ENCODE measurements around the gene PIP4K2A.
"Not testable (repeated sequence)": the region's sequence is repeated elsewhere in the genome, so short reads cannot be mapped to it uniquely, and the experiment has no call there.

Gene PIP4K2A

DNA sequence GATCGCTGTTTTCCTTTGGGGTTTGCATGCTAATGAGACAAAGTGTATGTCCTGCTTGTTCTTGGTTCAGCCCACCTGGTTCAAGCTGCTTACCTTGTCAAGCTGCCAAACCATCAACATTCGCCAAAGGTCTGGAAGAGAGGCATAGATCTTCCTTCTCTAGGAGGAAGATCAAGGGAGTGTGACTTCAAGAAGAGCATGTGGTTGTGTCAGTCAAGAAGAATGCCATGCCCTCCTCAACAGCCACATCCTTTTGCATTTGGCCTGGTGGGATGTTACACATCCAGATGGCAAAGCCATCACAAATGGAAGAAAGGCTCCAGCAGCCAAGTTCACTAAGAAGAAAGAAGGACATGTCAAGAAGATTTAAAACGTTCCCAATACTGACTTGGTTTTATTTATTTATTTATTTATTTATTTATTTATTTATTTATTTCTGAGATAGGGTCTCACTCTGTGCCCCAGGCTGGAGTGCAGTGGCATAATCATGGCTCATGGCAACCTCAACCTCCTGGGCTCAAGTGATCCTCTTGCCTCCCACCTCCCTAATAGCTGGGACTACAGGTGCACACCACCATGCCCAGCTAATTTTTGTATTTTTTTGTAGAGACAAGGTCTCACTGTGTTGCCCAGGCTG is 5.1 kb upstream of the PIP4K2A start:
- DNase-seq (ENCODE audit: low read depth) = no peak

DNA sequence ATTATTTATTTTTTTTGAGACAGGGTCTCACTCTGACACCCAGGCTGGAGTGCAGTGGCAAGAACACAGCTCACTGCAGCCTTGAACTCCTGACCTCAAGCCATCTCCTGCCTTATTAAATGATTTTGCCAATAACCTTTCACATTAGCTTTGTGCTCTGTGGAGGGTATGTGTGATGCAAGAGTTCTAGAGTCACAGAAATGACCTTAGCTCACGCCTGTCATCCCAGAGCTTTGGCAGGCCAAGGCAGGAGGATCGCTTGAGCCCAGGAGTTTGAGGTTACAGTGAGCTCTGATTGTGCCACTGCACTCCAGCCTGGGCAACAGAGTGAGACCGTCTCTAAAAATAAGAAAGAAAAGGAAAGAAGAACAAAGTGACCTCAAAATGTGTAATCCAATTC is 4.3 kb upstream of the PIP4K2A start:
- not testable (repeated sequence) for DNase-seq (ENCODE audit: low read depth)

DNA sequence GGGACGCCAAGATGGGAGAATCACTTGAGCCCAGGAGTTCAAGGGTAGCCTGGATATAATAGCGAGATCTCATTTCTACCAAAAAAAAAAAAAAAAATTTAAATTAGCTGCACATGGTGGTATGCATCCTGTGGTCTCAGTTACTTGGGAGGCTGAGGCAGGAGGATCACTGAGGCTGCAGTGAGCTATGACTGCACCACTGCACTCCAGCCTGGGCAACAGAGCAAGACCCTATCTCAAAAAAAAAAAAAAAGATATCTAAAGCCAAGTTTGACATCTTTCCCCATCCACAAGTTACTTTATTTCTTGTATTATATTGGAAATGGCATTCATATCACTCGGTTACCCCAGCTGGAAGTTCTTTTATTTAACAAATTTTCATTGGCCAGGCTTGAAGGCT is 3.4 kb upstream of the PIP4K2A start:
- no peak for DNase-seq (ENCODE audit: low read depth)

DNA sequence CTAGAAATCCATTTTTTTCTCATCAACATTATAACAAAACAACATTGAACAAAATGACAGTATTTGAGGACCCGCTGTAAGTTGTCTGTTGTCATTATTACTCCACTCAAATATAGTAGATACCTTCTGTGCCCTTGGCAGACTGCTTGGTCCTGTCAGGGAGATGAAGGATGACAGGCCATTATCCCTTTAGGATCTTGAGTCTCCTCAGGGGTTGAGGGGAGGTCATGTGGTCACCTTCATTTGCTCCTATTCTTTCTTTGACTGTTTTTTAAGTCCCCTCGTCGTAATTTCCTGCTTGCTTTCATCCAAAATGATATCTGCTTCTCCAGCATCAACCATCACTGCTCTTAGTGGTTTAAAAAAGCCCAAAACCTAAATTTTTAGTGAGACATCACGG is 2.6 kb upstream of the PIP4K2A start:
- no peak for DNase-seq (ENCODE audit: low read depth)

DNA sequence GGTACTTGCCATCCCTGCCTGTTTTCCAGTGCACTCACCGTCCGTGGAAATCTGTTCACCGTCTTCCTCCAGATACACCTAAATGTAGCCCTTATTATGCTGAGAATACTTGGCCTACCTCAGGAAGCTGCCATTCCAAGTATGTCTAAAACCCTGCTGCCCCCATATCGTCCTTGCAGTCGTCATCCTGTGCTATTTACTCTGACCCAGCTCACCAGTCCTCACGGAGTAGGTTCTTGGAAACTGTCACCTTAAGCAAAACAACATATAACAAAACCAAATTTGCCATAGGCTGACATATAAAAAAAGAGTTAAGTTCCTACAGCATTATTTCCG is 880 bp upstream of the PIP4K2A start:
- no peak for DNase-seq (ENCODE audit: low read depth)

DNA sequence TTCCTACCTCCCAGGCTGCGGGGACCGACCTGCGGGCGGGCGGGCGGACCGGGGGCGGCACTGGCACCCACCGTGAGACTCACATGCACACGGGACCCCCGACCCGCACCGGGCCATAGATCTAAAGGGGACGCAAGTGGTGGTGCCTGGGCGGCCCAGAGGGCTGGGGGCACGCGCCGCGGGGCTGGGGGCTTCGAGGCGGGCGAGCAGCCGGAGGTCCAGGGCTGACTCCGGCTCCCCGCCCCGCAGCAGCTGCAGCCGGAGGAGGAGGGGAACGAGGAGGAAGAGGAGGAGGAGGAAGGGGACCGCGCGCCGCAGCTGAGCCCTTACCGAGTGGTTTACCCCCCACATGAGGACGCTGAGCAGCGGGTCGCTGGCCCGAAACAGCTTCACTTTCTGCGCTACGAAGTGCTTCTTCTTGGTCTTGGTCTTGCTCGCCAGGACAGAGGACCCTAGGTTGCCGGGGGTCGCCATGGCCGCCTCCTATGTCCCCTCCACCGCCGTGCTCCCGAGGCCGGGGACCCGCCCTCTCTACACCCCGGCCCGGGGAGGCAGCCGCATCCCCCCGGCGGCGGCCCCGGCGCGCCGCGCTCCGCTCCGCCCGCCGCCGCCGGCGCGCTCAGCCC is 412 bp downstream of the PIP4K2A start:
- DNase-seq (ENCODE audit: low read depth) = no peak

DNA sequence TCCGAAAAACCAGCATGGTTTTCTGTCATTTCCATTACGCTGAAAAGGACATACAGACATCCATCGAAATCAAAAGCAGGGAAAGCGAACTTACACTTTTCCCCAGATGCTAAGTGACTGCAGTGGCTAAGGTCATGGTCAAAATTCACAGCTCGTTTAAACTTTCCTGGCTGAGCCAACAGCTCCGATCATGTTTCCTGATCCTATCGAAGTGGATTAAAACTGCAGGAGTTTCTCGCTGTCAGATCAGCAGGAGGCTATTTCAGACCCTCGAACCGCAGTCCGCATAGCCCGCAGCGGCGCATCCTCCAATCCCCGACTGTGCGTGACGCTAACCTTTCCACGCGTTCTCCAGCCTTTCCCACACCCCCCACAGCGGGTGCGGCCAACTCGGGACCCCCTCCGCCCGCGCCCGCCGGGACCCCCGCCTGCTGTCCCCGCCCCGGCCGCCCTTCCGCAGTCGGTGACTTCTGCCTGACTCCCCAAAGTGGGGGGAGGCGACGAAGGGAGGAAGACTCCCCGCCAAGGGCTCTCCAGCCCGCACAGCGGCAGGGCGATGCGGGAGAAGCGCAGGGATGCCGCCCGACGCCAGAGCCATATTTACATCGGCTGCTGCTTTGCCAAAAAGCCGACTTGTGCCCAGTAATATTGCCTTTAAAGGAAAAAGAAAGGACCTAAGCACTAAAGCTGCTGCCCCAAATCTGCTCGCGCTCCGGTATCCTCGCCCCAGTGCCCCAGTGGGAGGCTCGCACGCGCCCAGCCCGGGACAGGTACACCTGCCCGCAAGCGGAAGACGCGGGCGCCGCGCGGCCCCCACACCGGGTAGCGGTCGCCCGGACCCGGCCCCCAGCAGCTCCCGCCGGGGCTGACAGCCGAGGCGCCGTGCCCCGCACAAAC is 1.2 kb downstream of the PIP4K2A start:
- no peak for DNase-seq (ENCODE audit: low read depth)

DNA sequence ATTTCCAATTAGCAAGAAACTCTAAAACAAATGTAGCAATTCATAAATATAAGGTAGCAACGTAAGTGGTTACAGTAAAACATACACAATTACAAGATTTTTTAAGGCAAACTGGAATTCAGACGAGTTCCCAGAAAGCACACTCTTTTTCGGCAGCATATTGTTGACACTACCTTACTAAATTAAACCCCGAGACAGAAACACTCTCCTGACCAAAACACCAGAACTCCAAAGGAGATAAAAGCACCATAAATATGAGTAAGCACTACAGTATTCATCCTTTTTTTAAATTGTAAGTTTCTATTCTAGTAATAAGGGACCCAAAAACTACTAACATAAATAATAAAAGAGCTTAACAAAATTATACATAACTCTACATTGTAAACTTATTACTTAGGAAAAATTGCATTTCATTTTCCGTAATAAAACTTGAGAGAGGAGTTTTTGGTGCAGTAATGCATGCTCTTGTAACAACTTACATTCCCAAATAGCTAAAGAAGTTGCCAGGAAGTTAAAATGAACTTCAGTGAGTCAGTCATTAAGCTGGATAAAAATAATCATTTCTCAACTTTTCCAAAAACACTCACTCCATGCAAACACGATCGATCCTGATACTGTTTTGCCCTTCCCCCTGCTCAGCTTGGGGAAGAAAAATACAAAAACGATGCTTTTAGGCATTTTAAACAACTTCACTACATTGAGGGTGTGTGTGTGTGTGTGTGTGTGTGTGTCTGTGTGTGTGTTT is 2.0 kb downstream of the PIP4K2A start:
- peak; percentile 55 for DNase-seq (ENCODE audit: low read depth)

DNA sequence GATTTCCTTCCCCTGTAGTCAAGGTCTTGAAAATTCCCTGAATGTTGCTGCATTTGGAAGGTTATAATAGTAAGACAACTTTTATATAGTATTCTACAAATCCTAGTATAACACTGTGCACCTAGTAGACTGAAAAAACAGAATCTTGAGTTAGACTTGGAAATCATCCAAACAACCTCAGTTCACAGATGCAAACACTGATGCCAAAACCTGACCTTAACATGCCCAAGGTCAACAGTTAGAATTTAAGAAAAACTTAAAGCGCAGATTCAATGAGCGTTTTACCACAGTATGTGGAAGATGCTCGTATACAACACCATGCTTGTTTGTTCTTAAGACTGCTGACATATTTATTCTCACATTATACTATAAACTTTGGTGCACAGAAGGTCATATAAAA is 3.0 kb downstream of the PIP4K2A start:
- DNase-seq (ENCODE audit: low read depth) = no peak

DNA sequence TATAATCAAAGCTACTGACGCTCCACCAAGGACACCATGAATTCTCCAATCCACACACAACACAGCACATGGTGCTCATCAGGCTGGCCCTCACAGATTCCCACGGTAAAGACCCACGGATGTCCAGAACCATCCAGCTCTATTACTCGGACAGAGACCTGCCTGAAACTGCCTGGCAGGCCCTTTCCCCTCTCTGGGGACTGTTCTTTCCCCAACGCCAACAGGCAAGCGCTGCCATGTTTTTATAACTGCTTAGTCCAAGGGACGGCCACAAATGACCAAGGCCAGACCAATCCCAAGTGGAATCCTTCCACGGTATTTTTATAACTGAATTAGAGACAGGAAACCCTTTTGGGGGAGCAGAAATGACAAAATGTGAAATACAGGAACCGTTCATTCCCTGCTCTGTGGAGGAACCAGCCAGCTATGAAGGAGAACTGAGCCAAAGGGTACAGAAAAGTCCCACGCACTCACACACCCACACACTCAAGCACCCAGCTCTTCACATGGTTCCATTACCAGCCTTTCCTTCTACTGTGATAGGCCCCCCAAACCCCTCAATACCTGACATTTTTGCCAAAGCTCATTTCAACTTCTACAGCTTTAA is 4.1 kb downstream of the PIP4K2A start:
- no peak for DNase-seq (ENCODE audit: low read depth)

GRCh38 chr10:22708772-22709171 is 5.6 kb downstream of the PIP4K2A start:
- no peak for DNase-seq (ENCODE audit: low read depth)

- no peak for DNase-seq (ENCODE audit: low read depth)
Observed at GRCh38 chr10:22705527-22705926, 8.9 kb downstream of the PIP4K2A start.

DNA sequence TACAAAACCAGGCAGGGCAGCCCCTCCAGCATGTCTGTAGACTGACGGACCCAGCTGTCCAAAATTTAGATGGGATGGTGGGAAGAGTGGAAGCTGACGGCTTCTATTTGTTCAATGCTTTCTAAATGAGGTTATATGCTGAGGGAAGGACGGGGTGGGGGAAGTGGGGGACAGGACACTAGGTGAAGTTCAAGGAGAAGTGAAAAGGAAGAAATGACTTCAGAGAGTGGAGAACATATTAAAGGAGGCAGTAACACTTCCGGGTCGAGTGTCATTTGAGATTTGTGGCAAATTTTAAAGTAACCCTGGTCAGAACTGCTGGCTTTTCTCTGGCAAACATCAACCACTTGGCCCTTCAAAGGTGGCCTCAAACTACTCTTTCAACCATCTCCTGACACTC is 9.4 kb downstream of the PIP4K2A start:
- DNase-seq (ENCODE audit: low read depth) = no peak

GRCh38 chr10:22704471-22704911 is 9.9 kb downstream of the PIP4K2A start:
- DNase-seq (ENCODE audit: low read depth) = no peak

- DNase-seq (ENCODE audit: low read depth) = no peak
Observed at GRCh38 chr10:22702348-22702747, 12.0 kb downstream of the PIP4K2A start.

- no peak for DNase-seq (ENCODE audit: low read depth)
Observed at GRCh38 chr10:22701132-22701826, 13.1 kb downstream of the PIP4K2A start.

DNA sequence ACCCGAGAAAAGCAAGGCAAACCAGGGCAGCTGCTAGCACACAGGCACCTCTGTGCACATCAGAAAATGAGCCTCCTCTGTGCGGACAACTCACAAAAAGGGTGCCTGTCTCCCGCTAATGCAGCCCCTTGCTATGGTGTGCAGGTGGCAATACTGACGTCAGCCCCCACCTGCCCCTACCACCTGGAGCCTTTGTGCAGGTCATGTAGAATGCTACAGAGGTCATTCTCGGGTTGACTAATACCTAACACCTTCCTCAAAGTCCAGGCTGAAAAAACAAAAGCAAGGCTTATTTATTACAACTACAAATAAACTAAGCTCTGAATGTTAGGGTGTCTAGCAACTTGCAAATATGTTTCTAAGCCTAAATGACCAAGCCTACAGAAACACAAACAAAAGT is 13.9 kb downstream of the PIP4K2A start:
- no peak for DNase-seq (ENCODE audit: low read depth)

DNA sequence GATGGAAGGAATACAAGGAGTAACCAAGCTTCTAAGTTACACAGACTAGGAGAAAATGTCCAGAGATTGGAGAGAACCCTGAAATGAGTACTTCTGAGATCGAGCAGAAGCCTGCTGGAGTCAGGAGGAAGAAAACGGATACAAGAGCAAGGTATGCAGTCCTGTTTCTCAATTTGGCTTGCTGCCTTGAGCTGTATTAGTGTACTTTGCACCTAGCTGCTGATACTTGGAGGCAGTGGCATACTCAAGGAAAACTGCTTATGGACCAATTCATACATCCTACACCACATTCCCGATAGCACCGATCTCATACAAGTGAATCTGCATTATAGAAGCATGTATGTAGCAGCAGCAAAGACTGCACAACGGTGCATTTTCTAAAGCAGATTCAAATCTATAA is 14.4 kb downstream of the PIP4K2A start:
- DNase-seq (ENCODE audit: low read depth) = no peak

DNA sequence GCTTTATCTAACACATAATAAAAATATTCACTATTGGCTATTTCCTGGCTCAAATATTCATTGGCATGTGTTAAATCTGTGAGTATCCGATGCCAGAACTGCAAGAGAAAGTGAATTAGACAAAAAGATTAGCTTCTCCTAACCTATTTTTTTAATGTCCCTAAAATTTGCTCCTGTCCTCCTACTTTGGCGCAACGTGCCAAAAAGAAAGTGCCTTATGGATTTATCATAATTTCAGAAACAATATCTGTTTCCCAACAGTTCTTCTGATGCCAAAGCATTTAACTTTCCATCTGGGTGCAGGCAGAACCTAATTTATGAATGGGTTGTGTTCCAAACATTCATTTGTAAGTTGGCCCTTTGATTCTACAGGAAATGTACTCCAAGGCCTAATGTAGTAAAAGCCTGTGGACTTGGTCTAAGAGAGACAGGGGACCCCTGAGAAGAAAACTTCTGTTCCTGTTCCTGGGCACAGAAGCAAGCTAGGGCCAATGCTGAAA is 15.4 kb downstream of the PIP4K2A start:
- DNase-seq (ENCODE audit: low read depth) = no peak

DNA sequence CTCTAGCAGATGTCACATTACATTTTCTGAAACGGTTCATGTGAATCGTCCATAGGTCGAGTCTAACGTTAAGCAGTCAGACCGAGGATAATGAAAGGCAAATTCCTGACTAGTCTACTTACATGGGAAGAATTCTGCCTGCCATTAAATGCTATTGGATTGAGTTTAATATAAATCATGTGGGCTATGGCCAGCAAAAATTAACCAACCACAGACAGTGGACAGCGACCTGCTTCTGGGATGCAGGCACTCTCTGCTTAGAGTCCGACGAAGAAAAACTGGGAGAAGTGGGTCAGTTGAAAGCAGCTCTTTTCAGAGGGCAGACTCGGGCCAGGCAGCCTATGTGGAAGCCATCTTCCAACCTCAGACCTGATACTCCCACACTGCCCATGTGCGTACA is 16.6 kb downstream of the PIP4K2A start:
- DNase-seq (ENCODE audit: low read depth) = no peak

DNA sequence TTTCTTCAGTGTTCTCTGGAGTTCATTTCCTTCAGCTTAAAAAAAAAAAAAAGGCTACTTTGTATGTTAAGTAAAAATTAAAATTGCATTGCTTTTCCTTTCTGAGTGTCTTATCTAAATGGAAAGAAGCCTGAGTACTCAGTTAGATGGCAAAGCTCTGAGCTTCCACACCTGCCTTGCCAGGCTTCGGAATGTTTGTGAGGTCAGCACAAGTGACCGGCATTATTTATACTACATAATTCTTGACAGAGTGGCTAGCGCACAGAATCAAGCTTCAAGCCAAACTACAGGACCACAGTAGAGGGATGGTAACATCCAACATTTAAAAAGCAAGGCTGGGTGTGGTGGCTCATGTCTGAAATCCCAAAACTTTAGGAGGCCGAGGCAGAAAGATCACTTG is 17.3 kb downstream of the PIP4K2A start:
- no peak for DNase-seq (ENCODE audit: low read depth)
